GM15510 (cell line): ENCODE results near the gene CEMIP.

Source experiments
- POLR2A ChIP-seq: IDR thresholded peaks from 3 replicates; pipeline ENCODE4 v1.6.1; 2011; ENCODE audit warnings: borderline replicate concordance; ENCODE audit not compliant: insufficient read length; ENCODE audit errors: extremely low read depth

CEMIP gene

DNA sequence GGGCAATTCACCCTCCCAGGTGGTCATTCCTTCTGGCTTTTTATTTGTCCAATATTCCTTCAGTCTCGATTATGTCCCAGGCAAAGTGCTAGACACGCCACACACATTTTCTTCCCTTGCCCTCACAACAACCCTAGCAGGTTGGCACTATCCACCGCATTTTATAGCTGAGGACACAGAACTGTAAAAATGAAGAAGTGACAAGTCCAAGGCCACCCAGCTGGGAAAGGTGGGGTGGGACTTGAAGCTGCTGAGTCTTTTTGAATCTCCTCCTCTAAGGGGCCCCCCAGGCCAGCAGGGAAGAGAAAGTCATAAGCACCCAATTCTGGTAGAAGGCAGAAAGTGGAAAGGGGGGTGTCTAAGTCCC, 60.6 kb downstream of the CEMIP start:
- TF ChIP-seq POLR2A: no peak

DNA sequence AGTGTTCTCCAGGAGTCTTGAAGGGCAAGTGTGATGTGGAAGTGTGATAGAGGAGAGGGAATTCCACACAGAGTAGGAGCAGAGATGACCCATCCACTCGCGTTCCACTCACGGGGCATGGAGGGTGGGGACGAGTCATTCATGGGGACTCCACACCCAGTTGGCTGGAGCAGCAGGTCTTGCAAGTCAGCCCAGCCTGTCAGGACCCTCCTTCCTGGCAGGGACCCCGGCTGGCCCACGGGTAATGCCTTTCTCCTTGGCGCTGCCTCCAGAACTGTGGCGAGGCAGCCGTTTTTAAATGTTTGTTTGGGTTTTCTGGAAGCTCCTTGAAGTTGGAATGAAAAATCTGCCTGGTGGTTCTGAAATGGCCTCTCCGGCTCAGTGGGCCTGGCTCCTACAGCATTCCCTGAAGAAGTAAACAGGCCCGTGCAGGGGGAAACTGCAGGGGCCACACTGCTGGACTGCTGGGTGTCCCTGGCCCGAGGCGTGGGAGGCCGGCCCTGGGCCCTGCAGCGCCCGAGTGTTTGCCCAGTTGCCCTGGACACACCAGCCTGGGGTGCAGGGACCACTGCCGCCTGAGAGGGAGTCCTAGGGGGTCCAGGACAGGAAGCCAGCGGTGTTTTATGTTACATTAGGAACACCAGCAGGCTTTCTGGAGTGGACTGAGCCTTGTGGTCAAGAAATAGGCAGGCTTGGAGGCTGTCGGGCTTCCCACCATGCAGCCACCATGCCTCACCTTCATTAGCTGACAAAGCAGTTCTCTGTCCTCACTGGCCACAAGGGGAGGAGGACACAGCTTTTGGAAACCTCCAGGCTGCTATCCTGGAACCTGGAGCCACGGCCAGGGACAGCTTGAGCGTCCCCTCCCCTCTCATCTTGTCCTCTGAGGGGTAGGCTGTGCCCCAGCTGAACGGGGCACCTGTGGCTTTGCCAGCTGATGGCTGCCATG, 61.3 kb downstream of the CEMIP start:
- no peak for TF ChIP-seq POLR2A

DNA sequence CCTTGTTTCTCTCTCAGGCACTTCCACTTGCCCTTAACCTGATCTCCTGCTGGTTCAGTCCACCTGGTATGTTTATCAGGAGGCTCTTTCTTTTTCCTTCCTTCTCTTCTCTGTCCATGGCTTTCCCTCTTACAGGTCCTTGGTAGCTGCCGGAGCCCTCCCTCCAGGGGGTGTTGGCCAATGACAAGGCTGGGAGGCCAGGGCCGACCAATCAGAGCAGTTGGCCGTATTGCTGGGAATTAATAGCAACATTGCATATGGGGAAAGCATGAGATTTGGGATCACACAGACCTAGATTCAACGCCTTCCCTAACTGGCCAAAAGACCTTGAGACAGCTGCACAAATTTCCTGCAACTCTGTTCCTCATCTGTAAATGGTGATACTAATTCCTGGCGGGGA, 62.4 kb downstream of the CEMIP start:
- TF ChIP-seq POLR2A: no peak

DNA sequence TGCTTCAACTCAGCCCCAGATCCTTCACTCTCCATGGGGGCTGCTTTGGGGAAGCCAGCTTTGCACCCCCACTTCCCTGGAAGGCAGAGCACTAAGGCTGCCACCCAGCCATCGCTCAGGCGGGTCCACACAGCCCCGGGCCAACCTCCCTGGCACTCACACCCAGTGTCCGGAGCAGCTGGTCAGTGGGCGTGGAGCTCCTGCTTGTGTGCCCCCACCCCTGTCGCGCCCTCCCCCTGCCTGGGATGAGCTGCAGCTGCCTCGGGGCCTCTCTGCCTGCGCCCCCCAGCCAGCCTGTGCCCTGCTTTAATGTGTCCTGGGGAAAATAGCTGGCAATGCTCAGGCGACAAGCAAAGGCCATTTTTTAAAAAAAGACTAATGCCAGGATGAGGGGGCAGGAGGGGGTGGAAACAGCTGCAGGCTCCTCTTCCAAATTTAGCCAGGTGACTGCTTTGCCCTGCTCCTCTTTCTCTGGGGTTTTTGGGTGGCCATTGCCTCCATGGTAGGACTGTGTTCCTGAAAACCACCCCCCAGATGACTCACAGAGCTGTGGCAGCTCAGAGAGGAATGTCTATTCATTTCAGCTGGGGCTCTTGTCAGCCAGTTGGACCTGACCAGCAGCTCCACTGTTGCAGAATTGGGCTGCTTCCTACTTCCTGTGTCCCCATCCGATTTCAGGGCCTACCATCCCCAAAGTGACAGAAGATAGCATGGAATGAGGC, 65.0 kb downstream of the CEMIP start:
- no peak for TF ChIP-seq POLR2A

DNA sequence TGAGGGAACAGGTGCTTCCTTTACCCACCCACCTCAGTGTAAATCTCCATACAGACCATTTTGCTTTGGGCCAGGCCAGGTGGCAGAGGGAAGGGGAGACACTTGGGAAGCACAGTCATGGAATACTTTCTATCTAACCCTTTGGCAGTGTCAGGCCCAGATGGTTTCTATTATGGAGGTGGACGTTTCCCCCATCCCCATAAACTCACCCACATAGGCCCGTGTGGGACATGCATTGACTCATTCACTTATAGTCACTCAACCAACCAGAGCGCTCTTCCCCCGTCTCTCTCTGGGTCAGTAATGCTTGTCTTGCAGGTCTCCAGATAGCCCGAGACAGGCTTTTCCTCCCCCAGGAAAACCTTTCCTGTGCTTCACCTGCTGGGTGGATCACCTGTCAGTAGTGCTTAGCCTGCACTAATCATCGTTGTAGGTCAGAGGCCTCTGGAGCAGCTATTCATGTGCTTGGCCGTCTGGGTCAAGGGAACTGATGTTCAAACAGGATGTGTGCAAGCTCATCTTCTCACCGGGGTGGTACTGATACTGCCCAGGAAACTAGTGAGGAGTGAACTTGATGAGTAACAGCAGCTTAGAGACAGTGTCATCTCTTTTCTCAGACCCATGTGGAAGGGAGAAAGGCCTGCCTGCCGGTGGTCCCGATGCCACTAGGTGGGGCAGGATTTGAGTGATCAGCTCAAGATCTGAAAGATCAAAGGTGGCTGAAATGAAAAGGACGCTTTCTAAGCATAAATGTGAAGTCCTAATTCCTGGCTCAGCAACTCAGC, 67.1 kb downstream of the CEMIP start:
- TF ChIP-seq POLR2A: no peak

DNA sequence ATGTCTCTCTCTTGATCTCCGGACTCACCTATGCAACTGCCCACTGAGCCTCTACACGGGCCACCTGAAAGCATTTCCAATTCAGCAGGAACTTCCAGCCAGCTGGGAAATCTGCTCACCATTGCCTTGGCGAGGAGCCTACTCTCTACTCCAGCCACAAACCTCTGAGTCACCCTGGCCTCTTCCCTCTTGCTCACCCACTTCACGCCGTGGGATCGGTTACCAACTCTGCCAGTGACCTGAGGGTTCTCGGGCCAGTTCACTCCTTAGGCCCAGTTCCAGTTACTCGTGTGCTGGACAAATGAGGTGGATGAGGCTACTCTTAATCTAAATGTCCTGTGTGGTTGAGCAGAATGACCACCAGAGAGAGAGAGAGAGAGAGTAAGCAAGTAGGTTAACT, 70.1 kb downstream of the CEMIP start:
- TF ChIP-seq POLR2A: no peak

DNA sequence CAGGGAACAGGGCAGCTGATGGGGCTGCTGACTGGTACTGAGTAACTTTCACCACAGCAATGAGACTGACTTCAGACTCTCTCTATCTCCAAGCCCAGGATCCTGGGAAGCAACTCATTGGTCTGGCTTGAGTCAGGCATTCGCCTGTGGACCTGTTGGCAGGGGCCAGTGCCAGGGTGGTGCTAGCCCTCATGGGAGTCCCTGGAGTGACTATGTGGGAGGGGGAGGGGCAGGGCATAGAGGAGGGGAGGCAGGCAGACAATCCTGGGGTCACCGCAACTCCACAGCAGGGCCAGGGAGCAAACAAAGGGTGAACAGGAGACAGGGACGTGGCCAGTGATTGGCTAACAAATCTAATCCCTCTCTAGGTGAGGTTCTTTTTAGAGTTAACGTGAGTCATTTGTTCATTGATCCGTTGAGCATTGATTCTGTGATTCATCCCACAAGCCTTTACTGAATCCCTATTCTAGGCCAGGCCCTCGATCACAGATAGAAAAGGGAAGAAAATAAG, 71.8 kb downstream of the CEMIP start:
- TF ChIP-seq POLR2A: no peak

DNA sequence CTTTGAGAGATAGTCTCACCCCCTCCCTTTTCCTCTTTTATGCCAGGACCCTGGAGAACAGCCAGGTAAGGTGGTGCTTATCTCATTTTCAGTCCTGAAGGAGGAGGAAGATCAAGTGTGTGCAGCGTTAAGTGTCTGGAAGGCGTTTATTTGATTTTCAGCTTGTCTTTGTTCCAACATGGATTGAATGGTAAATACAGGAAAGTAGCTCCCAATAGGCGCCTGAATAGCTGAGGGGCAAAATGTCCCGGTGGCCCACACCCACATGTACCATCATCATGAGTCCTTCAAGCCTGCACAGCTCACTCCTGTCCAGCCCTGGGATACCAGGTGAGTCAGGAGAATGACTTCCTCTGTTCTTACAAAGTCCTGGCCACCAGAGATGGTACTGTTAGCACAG, 73.5 kb downstream of the CEMIP start:
- no peak for TF ChIP-seq POLR2A

DNA sequence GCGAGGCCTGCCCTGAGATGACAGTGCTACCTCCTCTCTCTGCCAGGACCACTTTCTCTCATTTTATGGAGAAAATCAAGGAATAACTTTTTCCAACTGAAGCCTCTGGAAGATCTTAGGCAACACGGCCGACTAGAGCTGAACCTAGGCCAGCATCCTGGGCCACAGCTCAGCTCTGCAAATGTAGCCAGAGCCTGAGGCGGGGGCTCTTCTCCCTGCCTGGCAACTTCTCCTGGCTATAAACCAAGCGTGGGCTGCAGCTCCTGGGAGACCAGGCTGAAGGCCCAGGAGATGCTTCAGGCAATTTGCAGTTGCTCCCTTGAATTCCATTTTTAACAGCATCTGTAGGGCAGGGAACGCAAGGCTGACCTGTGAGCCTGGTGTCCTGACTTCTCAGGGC, 74.9 kb downstream of the CEMIP start:
- TF ChIP-seq POLR2A: no peak

DNA sequence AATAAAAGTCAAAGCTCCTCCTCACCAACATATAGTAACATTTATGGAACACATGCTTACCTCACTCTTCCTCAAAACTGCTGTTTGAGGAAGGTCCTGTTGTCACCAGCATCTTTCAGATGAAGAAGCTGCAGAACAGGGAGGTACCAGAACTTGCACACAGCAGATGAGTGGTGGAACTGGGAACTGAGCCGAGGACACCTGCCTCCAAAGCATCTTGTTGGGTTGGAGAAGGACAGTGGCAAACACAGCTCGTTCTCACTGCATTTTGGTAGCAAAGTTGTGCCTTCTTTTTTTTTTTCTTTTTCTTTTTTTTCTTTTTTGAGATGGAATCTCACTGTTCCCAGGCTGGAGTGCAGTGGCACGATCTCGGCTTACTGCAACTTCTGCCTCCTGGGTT, 76.0 kb downstream of the CEMIP start:
- TF ChIP-seq POLR2A: no peak

DNA sequence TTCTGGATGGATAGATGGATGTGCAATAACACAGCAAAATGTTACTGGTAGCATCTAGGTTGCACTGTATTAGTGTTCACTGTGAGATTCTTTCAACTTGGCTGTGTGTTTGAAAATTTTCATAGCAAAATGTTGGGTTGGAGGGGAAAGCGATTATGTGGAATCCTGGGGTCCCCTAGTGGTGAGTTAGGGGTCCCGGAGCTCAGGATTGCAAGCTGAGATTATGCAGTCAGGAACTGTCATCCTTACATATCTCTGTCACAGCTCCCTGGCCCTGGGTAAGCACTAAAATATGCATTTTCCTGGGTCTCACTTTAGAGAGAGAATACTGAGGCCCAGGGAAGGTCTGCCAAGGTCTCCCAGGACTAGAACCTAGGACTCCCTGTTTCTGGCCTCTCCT, 77.2 kb downstream of the CEMIP start:
- TF ChIP-seq POLR2A: no peak

DNA sequence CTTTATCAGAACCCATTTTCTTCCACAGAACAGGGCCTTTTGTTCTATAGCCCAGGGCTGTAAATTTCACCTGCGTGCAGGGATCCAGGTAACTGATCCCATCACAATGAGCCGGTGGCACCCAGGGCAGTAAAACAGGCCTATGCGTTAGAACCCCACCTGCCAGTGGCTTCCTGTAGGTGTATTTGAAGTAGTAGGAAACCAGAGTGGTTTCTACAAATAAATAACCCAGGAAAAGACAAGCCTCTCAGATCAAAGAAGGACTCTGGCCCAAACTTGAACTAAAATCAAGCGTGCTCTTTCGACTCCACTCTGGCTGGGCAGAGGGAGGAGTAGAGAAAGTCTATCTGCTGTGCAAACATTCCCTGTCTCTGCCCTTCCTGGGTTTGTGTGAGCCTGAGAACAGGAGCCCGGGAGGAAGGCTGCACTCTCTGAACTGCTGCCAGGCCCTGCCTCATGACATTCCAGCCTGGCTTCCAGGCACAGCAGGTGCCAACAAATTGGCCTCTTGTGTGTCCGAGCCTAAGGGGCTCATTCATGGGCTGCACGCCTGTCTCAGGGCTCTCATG, 77.7 kb downstream of the CEMIP start:
- no peak for TF ChIP-seq POLR2A

DNA sequence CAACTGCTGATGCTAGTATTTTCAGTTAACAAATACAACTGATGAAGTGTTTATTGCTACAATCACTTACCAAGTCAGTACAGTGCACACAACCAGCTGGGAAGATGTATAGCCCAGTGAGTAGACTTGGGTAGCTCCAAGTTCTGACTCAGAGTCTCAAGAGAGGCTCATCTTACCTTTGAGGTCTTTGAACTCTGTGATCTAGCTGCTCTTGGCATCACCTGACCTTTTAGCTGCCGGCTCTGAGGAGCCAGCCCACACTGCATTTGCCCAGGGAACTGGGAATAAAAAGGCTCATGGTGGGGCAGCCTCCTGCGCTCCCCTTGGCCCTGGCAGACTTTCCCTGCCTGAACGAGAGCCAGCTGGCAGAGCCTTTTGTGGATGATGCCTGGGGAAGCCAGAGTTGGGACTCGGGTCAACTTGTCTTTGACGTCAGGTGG, 82.6 kb downstream of the CEMIP start:
- TF ChIP-seq POLR2A: no peak

DNA sequence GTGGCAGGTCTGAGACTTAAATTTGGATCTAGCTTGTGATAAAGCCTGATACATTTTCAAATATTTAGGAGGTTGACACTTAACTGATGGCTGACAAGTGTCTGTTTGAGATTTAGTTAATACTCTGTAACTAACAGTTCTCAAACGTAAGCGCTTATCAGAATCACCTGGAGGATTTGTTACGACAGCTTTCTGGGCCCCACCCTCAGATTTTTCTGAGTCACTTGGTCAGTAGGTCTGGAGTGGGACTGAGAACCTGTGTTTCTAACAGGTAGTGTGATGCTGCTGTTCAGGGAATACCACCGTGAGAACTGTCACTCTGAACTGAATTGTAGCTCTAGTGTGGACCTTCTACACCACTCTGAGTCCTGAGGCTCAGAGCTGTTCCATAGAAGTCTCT, 85.5 kb downstream of the CEMIP start:
- TF ChIP-seq POLR2A: no peak
